ENCODE measurements around the gene STAB2. TPM values are rescaled to one million over a fixed set of nuclear protein-coding genes. Genes with fewer than 3 reads are reported as not detected.
A peak's percentile ranks its signal among the peaks of the same experiment; 100 is the strongest.

The STAB2 gene, protein sequence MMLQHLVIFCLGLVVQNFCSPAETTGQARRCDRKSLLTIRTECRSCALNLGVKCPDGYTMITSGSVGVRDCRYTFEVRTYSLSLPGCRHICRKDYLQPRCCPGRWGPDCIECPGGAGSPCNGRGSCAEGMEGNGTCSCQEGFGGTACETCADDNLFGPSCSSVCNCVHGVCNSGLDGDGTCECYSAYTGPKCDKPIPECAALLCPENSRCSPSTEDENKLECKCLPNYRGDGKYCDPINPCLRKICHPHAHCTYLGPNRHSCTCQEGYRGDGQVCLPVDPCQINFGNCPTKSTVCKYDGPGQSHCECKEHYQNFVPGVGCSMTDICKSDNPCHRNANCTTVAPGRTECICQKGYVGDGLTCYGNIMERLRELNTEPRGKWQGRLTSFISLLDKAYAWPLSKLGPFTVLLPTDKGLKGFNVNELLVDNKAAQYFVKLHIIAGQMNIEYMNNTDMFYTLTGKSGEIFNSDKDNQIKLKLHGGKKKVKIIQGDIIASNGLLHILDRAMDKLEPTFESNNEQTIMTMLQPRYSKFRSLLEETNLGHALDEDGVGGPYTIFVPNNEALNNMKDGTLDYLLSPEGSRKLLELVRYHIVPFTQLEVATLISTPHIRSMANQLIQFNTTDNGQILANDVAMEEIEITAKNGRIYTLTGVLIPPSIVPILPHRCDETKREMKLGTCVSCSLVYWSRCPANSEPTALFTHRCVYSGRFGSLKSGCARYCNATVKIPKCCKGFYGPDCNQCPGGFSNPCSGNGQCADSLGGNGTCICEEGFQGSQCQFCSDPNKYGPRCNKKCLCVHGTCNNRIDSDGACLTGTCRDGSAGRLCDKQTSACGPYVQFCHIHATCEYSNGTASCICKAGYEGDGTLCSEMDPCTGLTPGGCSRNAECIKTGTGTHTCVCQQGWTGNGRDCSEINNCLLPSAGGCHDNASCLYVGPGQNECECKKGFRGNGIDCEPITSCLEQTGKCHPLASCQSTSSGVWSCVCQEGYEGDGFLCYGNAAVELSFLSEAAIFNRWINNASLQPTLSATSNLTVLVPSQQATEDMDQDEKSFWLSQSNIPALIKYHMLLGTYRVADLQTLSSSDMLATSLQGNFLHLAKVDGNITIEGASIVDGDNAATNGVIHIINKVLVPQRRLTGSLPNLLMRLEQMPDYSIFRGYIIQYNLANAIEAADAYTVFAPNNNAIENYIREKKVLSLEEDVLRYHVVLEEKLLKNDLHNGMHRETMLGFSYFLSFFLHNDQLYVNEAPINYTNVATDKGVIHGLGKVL (N-terminal part only)
- not detected for total RNA-seq

DNA sequence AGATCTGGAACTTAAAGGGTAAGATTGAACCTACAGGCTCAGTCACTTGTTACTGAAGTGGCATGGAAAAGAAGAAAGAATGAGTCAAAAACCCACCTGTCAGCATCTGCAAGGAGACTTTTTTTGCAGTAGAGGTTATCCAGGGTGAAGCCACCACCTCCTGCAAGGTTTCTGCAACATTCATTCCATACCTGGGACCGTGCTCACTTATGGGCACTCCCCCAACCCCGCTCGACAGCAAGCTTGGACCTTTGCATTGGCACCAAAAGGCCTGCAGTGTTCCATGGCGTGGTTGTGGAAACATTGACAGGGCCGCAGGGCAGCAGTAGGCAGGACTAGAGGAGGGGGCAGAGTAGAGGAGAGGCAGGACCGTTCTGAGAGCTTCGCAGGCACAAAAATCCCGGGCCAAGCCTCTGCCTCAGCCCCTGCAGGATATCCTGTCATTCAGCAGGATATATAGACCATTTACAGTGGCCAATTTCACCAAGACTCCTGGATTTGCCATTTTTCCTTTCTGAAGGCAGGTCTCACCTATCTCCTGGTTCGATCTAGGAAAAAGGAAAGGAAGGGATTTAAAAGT lies at the start of gene STAB2:
Gene STAB2, plus strand, starts transcription at position 483 of the 580 bp plus-strand sequence. CDS start 204 bp downstream, outside the sequence.
- Mint-ChIP-seq H3K27me3 (peaks cover 13% of the 10 kb centered on the region), H3K4me3 (no peak within 1 kb of the TSS), H3K9me3 (no peaks in the 10 kb centered on the region), H3K4me1 (no peaks in the 10 kb centered on the region), H3K27ac (no peak within 1 kb of the TSS), H3K36me3 (no peaks in the 10 kb centered on the region)
- ATAC-seq (ENCODE audit: low read depth): no peak
- POLR2A ChIA-PET: no interaction called here
- DNase-seq: no peak

DNA sequence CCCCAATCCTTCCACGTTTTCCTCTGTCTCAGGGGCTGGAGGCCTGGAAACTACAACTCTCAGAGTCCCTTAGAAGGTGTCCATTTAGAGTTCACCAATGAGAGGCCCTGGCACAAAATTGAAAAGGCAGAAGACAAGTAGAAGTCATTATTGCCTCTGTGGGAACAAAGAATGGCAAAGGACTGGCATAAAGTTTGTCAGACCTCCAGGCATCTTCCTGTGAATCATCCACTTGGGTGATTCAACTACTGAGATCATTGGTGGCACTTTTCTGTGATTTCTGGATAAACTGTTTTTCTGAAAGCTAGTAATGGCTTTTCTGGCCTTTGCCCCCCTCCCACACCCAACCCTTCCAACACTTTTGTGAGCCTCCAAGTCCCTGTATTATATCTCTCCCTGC lies 48.7 kb upstream of the STAB2 start:
- ATAC-seq (ENCODE audit: low read depth) (no peak), DNase-seq (no peak)
- Mint-ChIP-seq H3K4me1 (peaks cover 2% of the 10 kb centered on the region), H3K9me3 (no peaks in the 10 kb centered on the region), H3K27me3 (peaks cover 3% of the 10 kb centered on the region), H3K27ac (no peak overlapping the region), H3K36me3 (no peaks in the 10 kb centered on the region), H3K4me3 (no peak overlapping the region)
- POLR2A ChIA-PET: no interaction called here

DNA sequence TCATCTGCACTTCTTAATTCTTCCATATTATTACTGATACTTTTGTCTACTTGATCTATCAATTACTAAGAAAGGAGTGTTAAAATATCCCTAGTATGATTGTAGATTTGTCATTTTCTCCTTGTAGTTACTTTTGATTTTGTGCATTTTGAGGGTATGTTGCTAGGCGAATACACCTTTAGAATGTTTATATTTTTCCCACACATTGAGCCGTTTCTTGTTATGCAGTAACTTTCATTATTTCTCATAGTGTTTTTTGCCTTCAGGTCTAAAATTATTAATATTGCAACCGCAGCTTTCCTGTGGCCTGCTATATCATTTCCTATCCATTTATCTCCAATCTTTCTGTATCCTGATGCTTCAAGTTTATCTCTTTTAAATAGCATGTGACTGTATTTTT lies 46.8 kb upstream of the STAB2 start:
- ATAC-seq (ENCODE audit: low read depth) (no peak), DNase-seq (no peak)
- Mint-ChIP-seq H3K4me1 (peaks cover 2% of the 10 kb centered on the region), H3K4me3 (no peak overlapping the region), H3K27ac (no peak overlapping the region), H3K9me3 (no peaks in the 10 kb centered on the region), H3K36me3 (no peaks in the 10 kb centered on the region), H3K27me3 (peaks cover 7% of the 10 kb centered on the region)
- POLR2A ChIA-PET: no interaction called here

DNA sequence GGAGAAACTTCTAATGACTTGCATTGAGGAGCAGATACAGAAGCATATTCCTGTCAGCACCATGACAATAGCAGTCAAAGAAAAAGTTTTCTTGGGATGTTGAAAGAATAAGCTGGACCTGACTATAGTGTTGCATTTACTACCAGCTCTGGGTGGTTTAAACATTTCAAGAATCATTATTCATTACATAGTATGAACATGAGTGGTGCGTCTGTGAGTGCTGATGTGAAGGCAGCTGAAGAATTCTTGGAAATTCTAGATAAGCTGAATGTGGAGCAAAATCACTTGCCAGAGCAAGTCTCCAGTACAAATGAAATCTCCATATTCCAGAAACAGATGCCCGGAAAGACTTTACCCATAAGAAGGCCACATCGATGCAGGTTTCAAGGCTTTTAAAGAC lies 45.0 kb upstream of the STAB2 start:
- POLR2A ChIA-PET: no interaction called here

DNA sequence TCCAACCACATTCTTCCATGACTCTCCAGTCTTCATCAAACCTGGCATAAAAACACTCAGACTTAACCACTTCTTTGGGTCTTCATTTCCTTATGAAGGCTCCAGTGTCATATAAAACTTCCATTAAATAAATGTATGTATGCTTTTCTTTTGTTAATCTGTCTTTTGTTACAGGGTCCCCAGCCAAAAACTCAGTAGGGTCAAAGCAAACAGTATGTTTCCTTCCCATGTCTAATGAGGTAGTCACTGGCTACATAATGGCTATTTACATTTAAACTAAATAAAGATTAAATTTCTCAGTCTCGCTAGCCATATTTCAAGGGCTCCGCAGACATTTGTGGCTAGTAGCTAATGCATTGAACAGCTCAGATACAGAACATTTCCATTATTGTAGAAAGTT lies 40.1 kb upstream of the STAB2 start:
- no peaks in the 10 kb centered on the region for H3K9me3 Mint-ChIP-seq
- POLR2A ChIA-PET: no interaction called here
- ATAC-seq (ENCODE audit: low read depth) (no peak), DNase-seq (no peak)
- no peak overlapping the region for H3K4me3 Mint-ChIP-seq
- peaks cover 2% of the 10 kb centered on the region for H3K4me1 Mint-ChIP-seq
- no peak overlapping the region for H3K27ac Mint-ChIP-seq
- H3K27me3 Mint-ChIP-seq: peaks cover 17% of the 10 kb centered on the region
- no peaks in the 10 kb centered on the region for H3K36me3 Mint-ChIP-seq

More for the DNA sequence above, 45.0 kb upstream of the STAB2 start:
- peaks cover 10% of the 10 kb centered on the region for H3K27me3 Mint-ChIP-seq
- no peak overlapping the region for H3K4me3 Mint-ChIP-seq
- H3K27ac Mint-ChIP-seq: no peak overlapping the region
- peaks cover 2% of the 10 kb centered on the region for H3K4me1 Mint-ChIP-seq
- DNase-seq (no peak), ATAC-seq (ENCODE audit: low read depth) (no peak)
- H3K36me3 Mint-ChIP-seq: no peaks in the 10 kb centered on the region
- H3K9me3 Mint-ChIP-seq: no peaks in the 10 kb centered on the region

DNA sequence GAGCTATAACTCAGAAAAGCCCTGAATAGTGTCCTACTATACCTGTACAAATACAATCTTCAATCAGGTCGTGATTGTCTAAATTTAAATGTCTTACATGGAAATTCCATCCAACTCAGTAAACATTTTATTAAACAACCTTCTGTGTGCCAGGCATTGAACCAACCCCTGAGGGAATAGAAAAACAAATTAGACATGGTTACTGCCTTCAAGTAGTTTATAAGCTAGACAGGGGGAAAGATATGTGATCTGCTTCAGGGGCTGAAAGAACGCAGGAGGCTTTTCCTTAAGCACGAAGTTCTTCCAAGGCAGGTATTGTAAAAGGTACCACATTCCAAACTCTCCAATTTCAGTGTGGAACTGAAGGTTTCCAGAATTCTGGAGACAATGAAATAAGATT lies 39.7 kb upstream of the STAB2 start:
- Mint-ChIP-seq H3K27me3 (peaks cover 17% of the 10 kb centered on the region), H3K4me3 (no peak overlapping the region), H3K4me1 (peaks cover 2% of the 10 kb centered on the region), H3K36me3 (no peaks in the 10 kb centered on the region), H3K9me3 (no peaks in the 10 kb centered on the region), H3K27ac (no peak overlapping the region)
- DNase-seq: no peak
- POLR2A ChIA-PET: no interaction called here
- ATAC-seq (ENCODE audit: low read depth): no peak

DNA sequence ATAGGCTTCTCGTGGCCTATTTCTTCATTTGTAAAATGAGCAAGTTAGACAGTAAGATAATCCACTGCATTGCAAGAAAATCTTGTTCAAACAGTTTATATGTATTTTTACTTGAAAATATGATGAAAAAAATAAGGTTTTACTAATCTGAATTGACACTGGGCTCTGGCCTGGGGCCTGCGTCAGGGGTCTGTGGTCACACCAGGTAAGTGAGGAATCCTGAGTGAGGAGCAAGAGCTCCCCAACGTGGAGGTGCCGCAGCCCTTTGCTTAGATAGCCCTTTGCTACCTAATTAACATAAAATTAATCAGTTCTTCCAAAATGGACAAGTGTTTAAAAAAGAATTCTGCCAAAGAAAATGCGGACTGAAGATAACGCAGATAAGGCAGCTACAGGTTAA lies 39.1 kb upstream of the STAB2 start:
- POLR2A ChIA-PET: no interaction called here

DNA sequence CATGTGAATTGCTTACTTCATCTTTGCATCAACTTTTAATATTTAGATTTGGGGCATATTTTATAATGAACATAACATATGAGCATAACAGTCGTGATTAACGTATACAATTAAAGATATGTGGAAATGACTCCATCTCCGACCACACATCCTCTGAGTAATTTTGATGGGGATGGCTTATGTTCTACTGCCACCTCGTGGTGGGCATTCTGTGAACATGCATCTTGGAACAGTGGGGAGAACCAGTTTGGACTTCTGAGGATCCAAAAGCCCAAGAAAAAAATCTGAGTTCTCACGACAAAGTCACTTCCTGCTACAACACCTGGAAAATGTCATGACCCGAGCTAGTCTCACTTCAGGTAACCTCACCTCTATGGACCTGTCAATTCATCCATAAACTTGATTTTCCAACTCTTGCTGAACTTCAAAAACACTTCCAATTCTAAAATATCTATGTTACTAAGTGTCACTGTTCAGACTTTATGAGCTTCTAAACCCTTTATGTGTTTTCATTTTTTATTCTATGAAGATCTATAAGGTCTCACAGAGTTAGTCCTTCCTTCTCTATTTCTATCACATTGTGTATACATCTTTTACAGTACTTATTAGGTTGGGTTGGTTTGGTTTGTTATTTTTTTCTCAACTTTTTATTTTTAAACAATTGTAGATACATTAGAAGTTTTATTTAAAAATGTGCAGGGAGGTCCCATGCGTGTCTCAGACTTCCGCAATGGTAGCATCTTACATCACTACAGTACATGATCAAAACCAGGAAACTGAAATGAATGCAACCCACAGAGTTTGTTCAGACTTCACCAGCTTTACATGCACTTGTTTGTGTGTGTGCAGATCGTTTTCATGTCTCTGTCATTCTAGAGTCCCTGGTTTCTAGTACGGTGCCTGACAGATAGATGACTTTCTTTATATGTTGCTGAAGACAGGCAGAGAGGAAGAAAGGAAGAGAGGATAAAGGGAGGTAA lies 38.2 kb upstream of the STAB2 start:
- POLR2A ChIA-PET: no interaction called here
- Mint-ChIP-seq H3K4me1 (peaks cover 2% of the 10 kb centered on the region), H3K4me3 (no peak overlapping the region), H3K27ac (no peak overlapping the region), H3K9me3 (no peaks in the 10 kb centered on the region), H3K27me3 (peaks cover 23% of the 10 kb centered on the region), H3K36me3 (no peaks in the 10 kb centered on the region)
- DNase-seq (peak; percentile 46), ATAC-seq (ENCODE audit: low read depth) (peak; percentile 58)

More for the DNA sequence above, 39.1 kb upstream of the STAB2 start:
- Mint-ChIP-seq H3K36me3 (no peaks in the 10 kb centered on the region), H3K27ac (no peak overlapping the region), H3K4me1 (peaks cover 2% of the 10 kb centered on the region), H3K27me3 (peaks cover 22% of the 10 kb centered on the region), H3K4me3 (no peak overlapping the region), H3K9me3 (no peaks in the 10 kb centered on the region)
- ATAC-seq (ENCODE audit: low read depth) (no peak), DNase-seq (no peak)

DNA sequence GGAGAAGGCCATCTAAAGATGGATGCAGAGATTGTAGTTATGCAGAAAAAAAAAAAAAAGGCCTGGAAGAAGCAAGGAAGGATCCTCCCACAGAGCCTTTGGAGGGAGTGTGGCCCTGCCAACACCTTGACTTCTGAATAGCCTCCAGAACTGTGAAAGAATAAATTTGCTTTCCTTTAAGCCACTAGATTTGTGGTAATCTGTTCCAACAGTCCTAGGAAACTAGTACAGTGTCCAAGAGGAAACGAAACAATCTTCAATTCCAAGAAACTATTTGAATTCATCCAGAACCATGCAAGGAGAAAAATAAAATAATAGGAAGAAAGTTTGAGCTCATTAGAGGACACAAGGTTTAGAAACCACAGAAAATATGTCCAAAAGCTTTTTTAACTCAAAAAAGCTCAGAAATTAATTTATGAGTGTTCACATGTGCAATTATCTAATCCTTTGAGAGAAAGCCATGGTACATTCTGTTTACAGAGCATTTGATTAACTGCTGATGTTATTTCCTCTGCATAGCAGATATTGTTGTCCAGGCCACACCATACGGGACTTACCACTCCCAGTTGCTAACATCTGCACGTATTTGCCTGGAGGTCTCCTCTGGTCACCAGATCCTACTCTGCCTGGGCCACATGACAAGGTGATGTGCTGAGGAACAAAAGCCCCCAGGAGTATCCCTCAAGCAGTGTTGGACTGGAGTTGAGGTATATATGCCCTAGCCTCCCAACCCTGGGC lies 30.0 kb upstream of the STAB2 start:
- Mint-ChIP-seq H3K27me3 (peaks cover 11% of the 10 kb centered on the region), H3K4me1 (no peaks in the 10 kb centered on the region), H3K36me3 (no peaks in the 10 kb centered on the region), H3K9me3 (no peaks in the 10 kb centered on the region), H3K4me3 (no peak overlapping the region), H3K27ac (no peak overlapping the region)
- no peak for ATAC-seq (ENCODE audit: low read depth)
- no peak for DNase-seq
- POLR2A ChIA-PET: no interaction called here

DNA sequence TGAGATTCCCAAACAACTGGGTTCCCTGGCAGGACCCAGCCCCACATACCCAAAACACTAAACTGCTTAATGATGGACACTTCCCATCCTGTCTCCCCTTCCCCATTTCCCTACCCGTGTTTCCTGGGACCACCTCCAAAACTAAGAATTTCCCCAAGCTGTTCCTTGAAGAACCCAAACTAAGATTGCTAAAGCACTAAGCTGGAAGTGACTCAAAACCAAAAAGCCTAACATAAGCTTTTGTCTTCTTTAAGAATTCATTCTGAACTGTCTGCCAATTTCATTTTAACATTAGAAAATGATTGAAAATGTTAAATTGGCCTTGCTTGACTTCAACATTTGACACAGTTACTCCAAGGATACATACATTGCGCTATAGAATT lies 29.5 kb upstream of the STAB2 start:
- Mint-ChIP-seq H3K4me3 (no peak overlapping the region), H3K27me3 (peaks cover 9% of the 10 kb centered on the region), H3K36me3 (no peaks in the 10 kb centered on the region), H3K9me3 (no peaks in the 10 kb centered on the region), H3K27ac (no peak overlapping the region), H3K4me1 (no peaks in the 10 kb centered on the region)
- DNase-seq (no peak), ATAC-seq (ENCODE audit: low read depth) (no peak)
- POLR2A ChIA-PET: no interaction called here

DNA sequence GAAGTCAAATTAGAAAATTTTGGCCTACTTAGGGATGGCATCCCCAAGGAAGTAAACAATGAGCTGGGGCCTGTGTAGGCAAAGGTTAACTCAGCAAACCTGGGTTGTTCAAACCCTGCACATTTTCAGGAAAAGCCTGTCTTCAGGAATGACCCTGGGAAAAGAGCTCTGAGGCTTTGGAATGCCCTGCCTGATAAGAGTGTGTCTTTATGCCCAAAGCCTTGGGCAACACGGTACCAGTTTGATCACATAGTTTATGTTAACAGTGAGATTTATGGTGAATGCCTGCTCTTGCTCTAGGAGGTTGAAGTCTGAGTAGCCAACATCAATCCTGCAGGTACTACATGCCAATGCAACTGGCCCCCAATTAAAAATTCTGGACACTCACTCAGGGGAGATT lies 28.2 kb upstream of the STAB2 start:
- Mint-ChIP-seq H3K36me3 (no peaks in the 10 kb centered on the region), H3K27ac (no peak overlapping the region), H3K9me3 (no peaks in the 10 kb centered on the region), H3K27me3 (peaks cover 6% of the 10 kb centered on the region), H3K4me3 (no peak overlapping the region), H3K4me1 (no peaks in the 10 kb centered on the region)
- POLR2A ChIA-PET: no interaction called here
- DNase-seq: no peak
- ATAC-seq (ENCODE audit: low read depth): no peak

DNA sequence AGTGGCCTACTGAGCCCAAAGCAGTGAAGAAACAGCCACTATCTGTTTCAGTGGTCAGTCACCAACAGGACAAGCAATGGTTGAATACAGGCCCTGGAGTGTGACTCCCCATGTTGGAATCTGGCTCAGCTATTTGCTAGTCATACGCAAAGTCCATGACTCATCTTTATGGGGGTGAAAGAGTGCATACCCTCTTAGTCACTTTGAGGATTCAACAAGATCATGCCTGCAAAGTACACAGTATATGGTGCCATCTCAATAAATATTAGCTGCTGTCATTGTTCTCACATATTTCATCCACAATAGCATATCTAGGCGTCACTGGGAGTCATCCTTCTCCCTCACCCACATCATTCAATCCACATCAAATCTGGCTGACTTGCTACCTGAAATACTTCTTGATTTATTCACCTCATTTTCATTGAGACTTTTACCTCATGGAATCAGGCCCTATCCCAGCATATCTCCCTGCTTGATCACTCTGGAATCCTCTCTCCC lies 26.4 kb upstream of the STAB2 start:
- H3K27ac Mint-ChIP-seq: no peak overlapping the region
- peaks cover 10% of the 10 kb centered on the region for H3K27me3 Mint-ChIP-seq
- H3K4me3 Mint-ChIP-seq: no peak overlapping the region
- ATAC-seq (ENCODE audit: low read depth) (no peak), DNase-seq (no peak)
- peaks cover 6% of the 10 kb centered on the region for H3K9me3 Mint-ChIP-seq
- no peaks in the 10 kb centered on the region for H3K36me3 Mint-ChIP-seq
- POLR2A ChIA-PET: no interaction called here
- H3K4me1 Mint-ChIP-seq: no peaks in the 10 kb centered on the region
